A549 (cell line): Measurements from ENCODE around the gene DCP2. TPM values are rescaled to one million over a fixed set of nuclear protein-coding genes. Genes with fewer than 3 reads are reported as not detected.

Source experiments
- ATAC-seq, 2 experiments: fragments of 200-7000 bp in 1 of 2; fragments of >200 bp in 1 of 2; cut with Nextera tagmentation in 1 of 2; cut with Tn5 transposase in 1 of 2; 3 replicates each; pipeline versions ENCODE4 v1.8.0 to v1.9.1; 2018 to 2020; ENCODE audit warnings: mild to moderate bottlenecking in 1 of 2, moderate library complexity in 1 of 2
- CTCF ChIA-PET: fragments of 300-600 bp; sonication (Branson Sonifier 250); formaldehyde crosslinking; extraction: SDS; loops from one replicate; lab custom pipeline; 2021; ENCODE audit warnings: antibody characterized with exemption, inconsistent platforms; lab: Yijun Ruan, JAX
- POLR2A ChIA-PET: fragments of 350-600 bp; formaldehyde crosslinking; extraction: SDS; loops from one replicate; lab custom pipeline; 2021; ENCODE audit warnings: antibody characterized with exemption, inconsistent platforms; lab: Yijun Ruan, JAX
- DNase-seq, 2 experiments: peaks; one replicate each; pipeline versions ENCODE4 v3.0.0 to v3.0.0-alpha.2; 2011 to 2016; ENCODE audit warnings: low read depth in 1 of 2, low spot score in 1 of 2
- FAIRE-seq: peaks from 2 replicates; lab custom pipeline; 2011; peaks lifted over from hg19 to GRCh38; lab: Jason Lieb, UNC
- H3K27ac ChIP-seq, 2 experiments: fragments of >200 bp; sonication (Bioruptor Twin); formaldehyde crosslinking; 3 replicates each; pipeline ENCODE4 v1.5.1; 2016 to 2017
- H3K4me1 ChIP-seq: fragments of >200 bp; sonication (Bioruptor Twin); formaldehyde crosslinking; 3 replicates; pipeline ENCODE4 v1.6.1; 2016
- H3K4me2 ChIP-seq: fragments of >200 bp; sonication (Bioruptor Twin); formaldehyde crosslinking; 3 replicates; pipeline ENCODE4 v1.6.1; 2016
- H3K4me3 ChIP-seq: fragments of >200 bp; sonication (Bioruptor Twin); formaldehyde crosslinking; 3 replicates; pipeline ENCODE4 v1.5.1; 2016
- H3K9me3 ChIP-seq: fragments of >200 bp; sonication (Bioruptor Twin); formaldehyde crosslinking; 3 replicates; pipeline ENCODE4 v1.6.1; 2016
- ATOH8 ChIP-seq: fragments of 250-450 bp; sonication (Bioruptor Pico); IDR thresholded peaks from 2 replicates; pipeline ENCODE4 v1.5.0; 2020; ENCODE audit warnings: low read depth, mild to moderate bottlenecking, moderate library complexity
- BCL3 ChIP-seq: fragments of >200 bp; sonication (Bioruptor Twin); formaldehyde crosslinking; IDR thresholded peaks from 3 replicates; pipeline ENCODE4 v1.6.1; 2016
- CBX2 ChIP-seq: fragments of 200-600 bp; sonication (generic); IDR thresholded peaks from 2 replicates; pipeline ENCODE4 v1.6.1; 2016; ENCODE audit warnings: low read depth, mild to moderate bottlenecking, borderline replicate concordance
- CTCF ChIP-seq: fragments of >200 bp; sonication (Bioruptor Twin); formaldehyde crosslinking; IDR thresholded peaks from 3 replicates; pipeline ENCODE4 v1.5.1; 2016
- E2F6 ChIP-seq: IDR thresholded peaks from 2 replicates; pipeline ENCODE4 v1.6.1; 2012; ENCODE audit warnings: low read depth, borderline replicate concordance
- EHF ChIP-seq: fragments of 250-450 bp; sonication (Bioruptor Pico); IDR thresholded peaks from 2 replicates; pipeline ENCODE4 v1.5.0; 2020; ENCODE audit warnings: mild to moderate bottlenecking
- ELK1 ChIP-seq: fragments of 150-350 bp; IDR thresholded peaks from 2 replicates; pipeline ENCODE4 v1.6.1; 2014; ENCODE audit warnings: low read depth, mild to moderate bottlenecking, low read length
- FOSL2 ChIP-seq, 2 experiments: fragments of 450-650 bp in 1 of 2; fragments of >200 bp in 1 of 2; sonication (Bioruptor Twin) in 1 of 2; formaldehyde crosslinking; IDR thresholded peaks; 2 replicates each; pipeline versions ENCODE4 v1.5.0 to v1.6.1; 2016 to 2020; ENCODE audit warnings: mild to moderate bottlenecking in 1 of 2, moderate library complexity in 1 of 2
- GATA3 ChIP-seq: IDR thresholded peaks from 2 replicates; pipeline ENCODE4 v1.6.1; 2012; ENCODE audit warnings: borderline replicate concordance
- HES2 ChIP-seq: fragments of >200 bp; sonication (Bioruptor Twin); formaldehyde crosslinking; IDR thresholded peaks from 2 replicates; pipeline ENCODE4 v1.6.1; 2016
- HMGXB4 ChIP-seq: fragments of 250-450 bp; sonication (Bioruptor Pico); IDR thresholded peaks from 2 replicates; pipeline ENCODE4 v1.5.0; 2021; ENCODE audit warnings: mild to moderate bottlenecking, moderate library complexity, borderline replicate concordance
- HOXA7 ChIP-seq: fragments of 250-450 bp; sonication (Bioruptor Pico); IDR thresholded peaks from 2 replicates; pipeline ENCODE4 v1.5.0; 2020; ENCODE audit warnings: mild to moderate bottlenecking, moderate library complexity
- JUNB ChIP-seq: fragments of >200 bp; sonication (Bioruptor Twin); formaldehyde crosslinking; IDR thresholded peaks from 2 replicates; pipeline ENCODE4 v1.6.1; 2016
- MAFK ChIP-seq: fragments of 450-650 bp; IDR thresholded peaks from 2 replicates; pipeline ENCODE4 v1.6.1; 2014; ENCODE audit not compliant: partially characterized antibody
- MAX ChIP-seq: IDR thresholded peaks from 2 replicates; pipeline ENCODE4 v1.6.1; 2012
- NPAS2 ChIP-seq: fragments of 250-450 bp; sonication (Bioruptor Pico); IDR thresholded peaks from 2 replicates; pipeline ENCODE4 v1.8.0; 2022; ENCODE audit warnings: mild to moderate bottlenecking, moderate library complexity, borderline replicate concordance
- NR3C1 ChIP-seq: fragments of >200 bp; sonication (Bioruptor Twin); formaldehyde crosslinking; IDR thresholded peaks from 3 replicates; pipeline ENCODE4 v1.6.1; 2017
- REST ChIP-seq: fragments of 200-600 bp; sonication (generic); IDR thresholded peaks from 2 replicates; pipeline ENCODE4 v1.6.1; 2016; ENCODE audit warnings: antibody characterized with exemption, mild to moderate bottlenecking, moderate library complexity
- RFX5 ChIP-seq: fragments of 450-650 bp; IDR thresholded peaks from 2 replicates; pipeline ENCODE4 v1.7.1; 2014; ENCODE audit warnings: antibody characterized with exemption, mild to moderate bottlenecking, moderate library complexity
- SMC3 ChIP-seq: fragments of >200 bp; sonication (Bioruptor Twin); formaldehyde crosslinking; IDR thresholded peaks from 3 replicates; pipeline ENCODE4 v1.6.1; 2018; ENCODE audit warnings: inconsistent platforms
- TFCP2L1 ChIP-seq: fragments of 250-450 bp; sonication (Bioruptor Pico); IDR thresholded peaks from 2 replicates; pipeline ENCODE4 v1.5.0; 2021; ENCODE audit warnings: mild to moderate bottlenecking
- WGBS: methylation state at CpG from one replicate; pipeline ENCODE4 v1.1.6; 2017; ENCODE audit errors: missing lambda C conversion rate; 5-methylcytosine and 5-hydroxymethylcytosine counted together
- polyA plus RNA-seq, 4 experiments: library from polyadenylated mRNA; depleted of rRNA in 3 of 4; stranded (reverse); fragments of >200 nt; fragmentation: RNase III in 1 of 4; extraction: RNeasy Plus Mini Kit Qiagen cat#74134 plus additional on column Dnase treatment in 1 of 4; gene quantifications; 2 replicates in 3 of 4; 3 replicates in 1 of 4; pipeline ENCODE4 v1.2.3, GENCODE V29; 2011 to 2017

Gene DCP2
- polyA plus RNA-seq, 2 of the 4 experiments (the other 2 are of a cell fraction), result 7.2 to 16.1 TPM

GRCh38 chr5:113052041-113052795 lies 75.6 kb downstream of the DCP2 start (continued):
- TF ChIP-seq HMGXB4 (CRISPR knock-in tag), result no peak

- no peak for TF ChIP-seq CTCF
- no peak for TF ChIP-seq GATA3
- TF ChIP-seq MAX, result no peak
- no peak for TF ChIP-seq ELK1
- TF ChIP-seq BCL3, result no peak
- no peak for TF ChIP-seq HES2
- TF ChIP-seq FOSL2 (IDR thresholded peaks at IDR 0.05), result no peak
- TF ChIP-seq FOSL2 (CRISPR knock-in tag; IDR thresholded peaks at IDR 0.05), result no peak
- no peak for TF ChIP-seq TFCP2L1 (CRISPR knock-in tag)
- TF ChIP-seq RFX5, result no peak
- no peak for TF ChIP-seq CBX2
- no peak for TF ChIP-seq HOXA7 (CRISPR knock-in tag)
- no peak for TF ChIP-seq ATOH8 (CRISPR knock-in tag)
- no peak for TF ChIP-seq REST
- no peak for TF ChIP-seq EHF (CRISPR knock-in tag)
- no peak for TF ChIP-seq NPAS2 (CRISPR knock-in tag)
- TF ChIP-seq NR3C1, result no peak
- TF ChIP-seq MAFK, result no peak
- TF ChIP-seq E2F6, result no peak
- TF ChIP-seq SMC3, result no peak
- no peak for TF ChIP-seq JUNB
- Histone ChIP-seq H3K4me3 (no peak overlapping the region), H3K27ac (no peak overlapping the region), H3K9me3 (no peaks in the 10 kb centered on the region), H3K4me2 (no peak overlapping the region), H3K4me1 (no peaks in the 10 kb centered on the region)
- ChIA-PET POLR2A (no interaction called here), CTCF (no interaction called here)
- WGBS, result 74% methylated on average over 9 of the region's 9 CpGs
- no peak for FAIRE-seq
- no peak for ATAC-seq
- no peak for DNase-seq
These were observed 77.0 kb downstream of the DCP2 start for GRCh38 chr5:113053511-113053995.
